ENCODE results near the gene CNTN1. TPM values are rescaled to one million over a fixed set of nuclear protein-coding genes. Genes with fewer than 3 reads are reported as not detected.

The CNTN1 gene
- total and polyA plus RNA-seq, 2 of the 13 experiments (the other 11 are each of a cell fraction or from before 2014, with no cell fraction given), result 0.01 to 0.07 TPM

- TF ChIP-seq ZBTB40 (IDR thresholded peaks at IDR 0.05) (no peak), ZBTB40 (CRISPR knock-in tag; IDR thresholded peaks at IDR 0.05) (no peak), RCOR2 (CRISPR knock-in tag; IDR thresholded peaks at IDR 0.05) (no peak), ZNF431 (CRISPR knock-in tag; IDR thresholded peaks at IDR 0.05; ENCODE audit: borderline replicate concordance, low read depth) (no peak), HNF4A (CRISPR knock-in tag; IDR thresholded peaks at IDR 0.05) (no peak), ZNF713 (CRISPR knock-in tag; IDR thresholded peaks at IDR 0.05) (no peak), THYN1 (CRISPR knock-in tag; IDR thresholded peaks at IDR 0.05; ENCODE audit: borderline replicate concordance, low read depth) (no peak)
Observed at GRCh38 chr12:40760821-40761220, 68.6 kb downstream of the CNTN1 start (continued).

Measured in HepG2 (cell line).